Suppressor macrophage (primary cell): ENCODE results near the gene TLDC2.
"Not testable (repeated sequence)": the region's sequence is repeated elsewhere in the genome, so short reads cannot be mapped to it uniquely, and the experiment has no call there.

Source experiments
- DNase-seq, 4 experiments: peaks; one replicate each; pipeline ENCODE4 v3.0.0-alpha.2; 2020 to 2022

TLDC2 gene

DNA sequence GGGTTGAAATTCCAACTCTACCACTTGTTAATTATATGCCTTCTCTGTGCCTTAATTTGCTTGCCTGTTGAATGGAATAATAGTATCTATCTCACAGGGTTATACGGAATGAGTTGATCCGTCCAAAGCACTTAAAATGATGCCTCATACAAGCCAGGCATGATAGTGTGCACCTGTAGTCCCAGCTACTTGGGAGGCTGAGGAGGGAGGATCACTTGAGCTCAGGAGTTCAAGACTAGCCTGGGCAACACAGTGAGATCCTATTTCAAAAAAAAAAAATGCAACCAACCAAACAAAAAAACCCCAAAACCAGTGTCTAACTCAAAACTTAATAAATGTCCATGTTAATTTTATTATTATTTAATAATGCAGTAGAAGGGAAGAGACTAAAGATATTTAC is 40.3 kb downstream of the TLDC2 start:
- no peak for DNase-seq

DNA sequence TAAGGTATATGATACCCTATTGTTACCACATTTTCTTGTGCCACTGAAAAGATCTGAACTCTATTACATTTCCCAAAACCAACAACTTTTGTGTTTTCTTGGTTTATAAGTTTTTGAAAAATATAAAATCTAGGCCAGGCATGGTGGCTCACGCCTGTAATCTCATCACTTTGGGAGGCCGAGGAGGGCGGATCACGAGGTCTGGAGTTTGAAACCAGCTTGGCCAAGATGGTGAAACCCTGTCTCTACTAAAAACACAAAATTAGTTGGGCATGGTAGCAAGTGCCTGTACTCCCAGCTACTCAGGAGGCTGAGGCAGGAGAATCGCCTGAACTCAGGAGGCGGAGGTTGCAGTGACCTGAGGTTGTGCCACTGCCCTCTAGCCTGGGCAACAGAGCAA is 41.3 kb downstream of the TLDC2 start:
- DNase-seq, result no peak

DNA sequence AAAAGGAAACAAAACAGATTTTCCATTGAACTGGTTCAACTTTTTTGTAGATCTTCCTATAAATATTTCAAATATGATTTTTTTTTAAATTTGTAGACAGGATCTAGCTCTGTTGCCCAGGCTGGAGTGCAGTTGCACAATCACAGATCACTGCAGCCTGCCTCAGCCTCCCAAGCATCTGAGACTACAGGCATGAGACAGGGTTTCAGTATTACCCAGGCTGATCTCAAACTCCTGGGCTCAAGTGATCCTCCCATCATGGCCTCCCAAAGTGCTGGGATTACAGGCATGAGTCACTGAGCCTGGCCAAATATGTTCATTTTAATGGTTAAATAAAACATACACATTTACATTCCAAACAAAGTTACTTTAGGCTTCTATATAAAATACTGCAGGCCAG is 42.0 kb downstream of the TLDC2 start:
- DNase-seq, result peak in 1 of 4 experiments; percentile 17

DNA sequence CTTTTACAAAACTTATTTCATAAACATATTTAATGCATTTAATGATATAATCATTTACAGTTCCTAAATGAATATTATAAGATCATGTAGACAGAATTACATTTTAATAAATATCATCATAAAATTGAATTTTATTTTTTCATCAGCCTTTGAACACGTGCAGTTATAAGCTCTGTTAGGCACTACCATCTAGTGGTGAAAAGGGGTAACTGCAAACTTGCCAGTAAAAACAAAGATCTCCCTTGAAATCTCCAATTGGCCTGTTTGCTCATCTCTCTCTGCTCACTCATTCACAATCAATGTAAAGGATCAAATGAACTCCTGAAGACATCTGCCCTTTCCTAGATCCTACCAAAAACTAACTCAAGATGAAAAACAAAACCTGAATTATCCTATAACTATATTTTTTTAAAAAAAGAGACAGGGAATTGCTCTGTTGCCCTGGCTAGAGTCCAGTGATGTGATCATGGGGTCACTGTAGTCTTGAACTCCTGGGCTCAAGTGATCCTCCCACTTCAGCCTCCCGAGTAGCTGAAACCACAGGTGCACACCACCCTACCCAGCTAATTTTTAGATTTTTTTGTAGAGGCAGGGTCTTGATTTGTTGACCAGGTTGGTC is 43.9 kb downstream of the TLDC2 start:
- DNase-seq, result peak; percentile 54 to 76 (median 68)

DNA sequence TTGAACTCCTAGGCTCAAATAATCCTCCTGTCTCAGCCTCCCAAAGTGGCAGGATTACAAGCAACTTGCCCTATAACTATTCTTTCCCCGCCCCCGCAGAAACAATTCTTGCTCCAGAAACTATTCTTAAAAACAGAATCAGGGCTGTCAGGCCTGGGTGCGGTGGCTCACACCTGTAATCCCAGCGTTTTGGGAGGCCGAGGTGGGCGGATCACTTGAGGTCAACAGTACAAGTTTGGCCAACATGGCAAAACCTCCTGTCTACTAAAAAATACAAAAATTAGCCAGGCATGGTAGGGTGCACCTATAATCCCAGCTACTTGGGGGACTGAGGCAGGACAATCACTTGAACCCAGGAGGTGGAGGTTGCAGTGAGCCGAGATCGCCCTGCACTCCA is 44.4 kb downstream of the TLDC2 start:
- no peak for DNase-seq

DNA sequence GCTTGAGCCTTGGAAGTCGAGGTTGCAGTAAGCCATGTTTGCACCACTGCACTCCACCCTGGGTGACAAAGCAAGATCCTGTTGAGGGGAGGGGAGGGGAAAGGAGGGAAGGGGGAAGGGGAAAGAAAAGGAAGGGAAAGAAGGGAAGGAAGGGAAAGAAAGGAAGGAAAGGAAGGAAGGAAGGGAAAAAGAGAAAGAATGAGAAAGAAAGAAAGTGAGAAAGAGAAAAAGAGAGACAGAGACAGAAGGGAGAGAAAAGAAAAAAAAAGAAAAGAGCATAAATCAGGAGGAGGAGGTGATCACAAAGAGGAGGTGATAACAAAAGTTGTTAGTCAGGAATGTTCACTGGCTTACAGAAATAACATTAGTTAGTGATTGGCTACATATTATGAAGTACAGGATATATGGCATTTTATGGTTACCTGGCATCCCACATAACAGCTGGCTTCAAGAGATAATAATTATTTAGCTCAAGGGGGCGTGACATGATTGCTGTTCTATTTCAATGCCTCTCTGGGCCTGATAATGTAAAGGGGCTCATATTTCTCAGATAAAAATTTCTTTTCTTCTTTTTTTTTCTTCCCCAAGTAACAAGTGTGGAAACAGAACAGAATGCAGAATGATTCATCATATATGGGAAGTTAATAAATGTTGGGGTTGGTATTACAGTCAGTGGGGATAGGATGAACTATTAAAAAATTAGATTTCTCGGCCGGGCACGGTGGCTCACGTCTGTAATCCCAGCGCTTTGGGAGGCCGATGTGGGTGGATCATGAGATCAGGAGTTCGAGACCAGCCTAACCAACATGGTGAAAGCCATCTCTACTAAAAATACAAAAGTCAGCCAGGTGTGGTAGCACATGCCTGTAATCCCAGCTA is 48.5 kb downstream of the TLDC2 start:
- DNase-seq, result no peak

DNA sequence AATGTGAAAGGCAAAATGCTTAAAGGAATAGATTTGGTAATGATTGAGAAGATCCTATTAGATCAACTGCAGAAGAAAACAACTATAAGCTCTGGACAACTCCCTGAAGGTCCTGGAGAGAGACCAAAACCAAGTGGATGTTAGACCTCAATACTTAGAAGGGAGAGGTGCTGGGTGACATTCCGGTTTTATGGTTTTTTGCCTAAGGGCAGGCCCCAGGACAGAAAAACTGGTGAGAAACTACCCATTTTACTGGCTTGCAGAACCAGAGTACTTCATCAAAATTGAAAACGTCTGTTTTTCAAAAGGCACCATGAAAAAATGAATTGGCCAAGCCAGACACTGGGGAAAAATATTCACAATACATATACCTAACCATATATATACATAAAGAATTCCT is 49.3 kb downstream of the TLDC2 start:
- DNase-seq, result no peak

DNA sequence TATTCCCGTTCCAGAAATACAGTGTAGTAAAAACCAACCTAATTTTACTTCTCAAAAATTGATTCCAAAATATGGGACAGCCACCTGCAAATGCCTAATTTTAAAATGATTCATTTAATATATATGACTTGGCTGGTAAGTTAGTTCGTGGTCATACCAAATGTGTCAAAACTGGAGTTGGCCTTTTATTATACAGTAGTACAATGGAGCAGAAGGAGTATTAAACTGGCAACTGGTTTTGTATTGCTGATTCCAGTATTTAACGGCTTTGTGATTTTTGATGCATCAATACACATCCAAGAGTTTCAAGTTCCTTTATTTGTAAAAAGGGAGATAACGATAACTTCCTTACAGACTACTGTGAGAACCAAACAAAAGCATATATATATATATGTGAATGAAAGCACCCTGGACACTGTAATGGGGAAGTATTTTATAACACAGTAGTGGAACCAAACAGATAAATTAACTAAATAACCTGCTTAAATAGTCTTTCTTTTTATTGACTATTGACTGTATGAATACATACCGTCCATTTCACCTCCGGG is 50.8 kb downstream of the TLDC2 start:
- DNase-seq, result peak in 1 of 4 experiments; percentile 33

DNA sequence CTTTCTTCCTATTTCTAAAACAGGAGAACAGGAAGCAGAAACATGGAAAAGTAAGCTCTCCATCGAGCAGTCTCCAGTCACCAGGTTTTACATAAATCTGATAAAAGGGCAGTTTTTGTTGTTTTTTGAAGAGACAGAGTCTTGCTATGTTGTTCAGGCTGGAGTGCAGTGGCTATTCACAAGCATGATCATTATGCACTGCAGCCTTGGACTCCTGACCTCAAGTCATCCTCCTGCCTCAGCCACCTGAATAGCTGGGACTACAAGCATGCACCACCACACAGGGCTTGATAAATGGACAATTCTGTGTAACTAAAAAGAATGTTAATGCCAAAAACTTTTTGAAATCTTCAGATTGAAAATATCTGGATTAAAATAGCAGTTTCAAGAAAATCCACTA is 51.8 kb downstream of the TLDC2 start:
- DNase-seq, result no peak

DNA sequence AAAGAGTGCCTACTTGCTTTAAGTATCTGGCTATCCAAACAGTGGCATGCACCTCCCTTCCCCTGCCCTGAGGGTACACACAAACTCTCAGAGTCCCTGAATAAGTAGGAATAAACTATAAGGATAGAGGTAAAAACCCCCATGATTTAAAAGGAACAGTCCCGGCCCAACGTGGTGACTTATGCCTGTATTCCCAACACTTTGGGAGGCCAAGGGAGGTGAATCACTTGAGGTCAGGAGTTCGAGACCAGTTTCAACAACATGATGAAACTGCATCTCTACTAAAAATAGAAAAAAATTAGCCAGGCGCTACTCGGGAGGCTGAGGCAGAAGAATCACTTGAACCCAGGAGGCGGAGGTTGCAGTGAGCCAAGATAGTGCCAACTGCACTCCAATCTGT is 53.4 kb downstream of the TLDC2 start:
- peak in 1 of 4 experiments; percentile 23 for DNase-seq

DNA sequence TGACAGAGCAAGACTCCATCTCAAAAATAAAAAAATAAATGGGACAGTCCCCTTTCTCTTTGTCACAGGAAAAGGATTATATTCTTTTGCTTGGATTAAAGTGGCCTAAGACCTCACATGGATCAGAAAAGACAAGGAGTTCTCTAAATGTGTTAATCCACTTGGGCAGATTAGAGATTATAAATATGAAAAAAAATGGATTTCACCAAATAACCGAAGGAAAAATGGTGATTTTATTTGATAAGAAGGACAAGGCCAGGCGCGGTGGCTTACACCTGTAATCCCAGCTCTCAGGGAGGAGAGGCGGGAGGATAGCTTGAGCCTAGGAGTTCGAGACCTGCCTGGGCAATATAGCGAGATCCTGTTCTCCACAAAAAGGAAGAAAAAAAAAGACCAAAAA is 53.8 kb downstream of the TLDC2 start:
- no peak for DNase-seq

DNA sequence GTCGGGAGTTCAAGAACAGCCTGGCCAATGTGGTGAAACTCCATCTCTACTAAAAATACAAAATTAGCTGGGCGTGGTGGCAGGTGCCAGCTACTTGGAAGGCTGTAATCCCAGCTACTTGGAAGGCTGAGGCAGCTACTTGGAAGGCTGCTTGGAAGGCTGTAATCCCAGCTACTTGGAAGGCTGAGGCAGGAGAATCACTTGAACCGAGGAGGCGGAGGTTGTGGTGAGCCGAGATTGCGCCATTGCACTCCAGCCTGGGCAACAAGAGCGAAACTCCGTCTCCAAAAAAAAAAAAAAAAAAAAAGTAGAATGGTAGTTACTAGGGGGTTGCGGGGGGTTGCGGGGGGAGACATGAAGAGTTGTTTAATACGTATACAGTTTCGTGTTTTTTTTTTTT is 56.1 kb downstream of the TLDC2 start:
- not testable (repeated sequence) for DNase-seq

DNA sequence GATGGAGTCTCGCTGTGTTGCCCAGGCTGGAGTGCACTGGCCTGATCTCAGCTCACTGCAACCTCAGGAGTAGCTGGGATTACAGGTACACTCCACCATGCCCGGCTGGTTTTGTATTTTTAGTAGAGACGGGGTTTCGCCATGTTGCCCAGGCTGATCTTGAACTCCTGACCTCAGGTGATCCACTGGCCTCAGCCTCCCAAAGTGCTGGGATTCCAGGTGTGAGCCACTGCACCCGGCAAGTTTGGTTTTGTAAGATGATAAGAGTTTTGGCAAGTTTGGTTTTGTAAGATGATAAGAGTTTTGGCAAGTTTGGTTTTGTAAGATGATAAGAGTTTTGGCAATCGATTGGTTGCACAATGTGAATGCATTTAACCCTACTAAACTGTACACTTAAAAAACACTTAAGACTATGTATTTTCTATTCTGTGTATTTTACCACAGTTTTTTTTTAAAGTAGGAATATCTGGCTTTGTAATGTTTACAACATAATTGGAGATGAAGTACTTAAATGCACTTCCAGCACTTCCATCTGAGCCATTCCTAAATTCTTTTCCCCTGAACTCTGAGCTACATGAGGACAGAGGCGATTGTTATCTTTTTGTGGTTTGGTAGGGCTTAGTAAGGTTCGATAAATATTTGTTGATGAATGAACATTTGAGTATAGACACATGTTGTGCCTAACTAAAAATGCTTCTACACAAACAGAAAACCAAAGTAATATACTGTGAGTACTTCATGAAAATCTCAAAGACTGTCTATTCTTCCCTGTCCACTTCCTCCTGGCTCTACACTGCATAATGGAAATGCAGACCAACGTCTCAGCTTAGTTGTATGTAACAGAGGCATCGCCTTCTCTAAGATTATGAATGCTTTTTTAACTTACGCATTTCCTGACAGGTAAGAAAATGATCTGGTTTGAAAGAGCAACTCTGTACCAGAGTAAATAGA is 56.8 kb downstream of the TLDC2 start:
- peak in 1 of 4 experiments; percentile 37 for DNase-seq

DNA sequence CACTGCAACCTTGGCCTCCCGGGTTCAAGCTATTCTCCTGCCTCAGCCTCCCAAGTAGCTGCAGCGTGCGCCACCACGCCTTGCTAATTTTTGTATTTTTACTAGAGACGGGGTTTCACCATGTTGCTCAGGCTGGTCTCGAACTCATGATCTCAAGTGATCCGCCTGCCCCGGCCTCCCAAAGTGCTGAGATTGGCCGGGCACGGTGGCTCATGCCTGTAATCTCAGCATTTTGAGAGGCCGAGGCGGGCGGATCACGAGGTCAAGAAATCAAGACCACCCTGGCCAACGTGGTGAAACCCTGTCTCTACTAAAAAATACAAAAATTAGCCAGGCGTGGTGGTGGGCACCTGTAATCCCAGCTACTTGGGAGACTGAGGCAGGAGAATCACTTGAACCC is 57.6 kb downstream of the TLDC2 start:
- DNase-seq, result not testable (repeated sequence)

DNA sequence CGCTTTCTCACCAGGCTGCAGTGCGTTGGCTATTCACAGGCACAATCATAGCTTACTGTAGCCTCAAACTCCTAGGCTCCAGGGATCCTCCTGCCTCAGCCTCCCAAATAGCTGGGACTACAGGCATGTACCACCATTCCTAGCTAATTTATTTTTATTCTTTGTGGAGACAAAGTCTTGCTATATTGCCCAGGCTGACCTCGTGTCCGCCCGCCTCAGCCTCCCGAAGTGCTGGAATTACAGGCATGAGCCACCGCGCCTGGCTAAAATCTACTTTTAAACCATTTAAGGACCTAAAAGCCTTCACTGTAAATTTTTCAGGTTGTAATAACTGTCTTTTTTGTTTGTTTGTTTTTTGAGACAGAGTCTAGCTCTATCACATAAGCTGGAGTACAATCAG is 60.4 kb downstream of the TLDC2 start:
- DNase-seq, result no peak

DNA sequence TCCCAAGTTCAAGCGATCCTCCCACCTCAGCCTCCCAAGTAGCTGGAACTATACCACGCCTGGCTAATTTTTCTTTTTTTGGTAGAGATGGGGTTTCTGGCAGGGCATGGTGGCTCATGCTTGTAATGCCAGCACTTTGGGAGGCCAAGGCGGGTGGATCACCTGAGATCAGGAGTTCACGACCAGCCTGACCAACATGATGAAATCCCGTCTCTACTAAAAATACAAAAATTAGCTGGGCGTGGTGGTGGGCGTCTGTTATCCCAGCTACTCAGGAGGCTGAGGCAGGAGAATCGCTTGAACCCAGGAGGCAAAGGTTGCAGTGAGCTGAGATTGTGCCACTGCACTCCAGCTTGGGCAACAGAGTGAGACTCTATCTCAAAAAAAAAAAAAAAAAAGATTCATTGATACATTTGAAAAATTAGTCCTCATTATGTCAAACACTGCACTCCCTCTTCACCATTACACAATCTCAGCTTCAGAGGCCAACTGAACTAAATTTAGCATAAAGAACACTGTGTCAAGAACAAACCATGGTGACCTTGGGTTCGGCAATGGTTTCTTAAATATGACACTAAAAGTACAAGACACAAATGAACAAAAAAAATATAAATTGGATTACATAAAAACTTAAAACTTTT is 60.9 kb downstream of the TLDC2 start:
- peak in 2 of 4 experiments; percentile 37 to 40 for DNase-seq

DNA sequence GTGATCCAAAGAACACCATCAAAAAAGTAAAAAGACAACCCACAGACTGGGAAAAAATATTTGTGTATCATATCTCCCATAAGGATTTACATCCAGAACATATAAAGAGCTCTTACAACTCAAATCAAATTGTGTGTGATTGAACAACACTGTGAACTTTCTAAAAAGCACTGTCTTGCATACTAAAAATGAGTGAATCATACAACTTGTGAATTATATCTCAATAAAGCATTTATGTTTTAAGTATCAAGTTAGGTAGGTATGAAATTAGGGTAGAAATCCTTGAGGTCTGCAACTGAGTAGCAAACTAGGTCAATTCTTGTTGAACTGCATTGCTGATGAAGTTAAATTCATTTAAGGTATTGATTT is 61.4 kb downstream of the TLDC2 start:
- DNase-seq, result no peak

DNA sequence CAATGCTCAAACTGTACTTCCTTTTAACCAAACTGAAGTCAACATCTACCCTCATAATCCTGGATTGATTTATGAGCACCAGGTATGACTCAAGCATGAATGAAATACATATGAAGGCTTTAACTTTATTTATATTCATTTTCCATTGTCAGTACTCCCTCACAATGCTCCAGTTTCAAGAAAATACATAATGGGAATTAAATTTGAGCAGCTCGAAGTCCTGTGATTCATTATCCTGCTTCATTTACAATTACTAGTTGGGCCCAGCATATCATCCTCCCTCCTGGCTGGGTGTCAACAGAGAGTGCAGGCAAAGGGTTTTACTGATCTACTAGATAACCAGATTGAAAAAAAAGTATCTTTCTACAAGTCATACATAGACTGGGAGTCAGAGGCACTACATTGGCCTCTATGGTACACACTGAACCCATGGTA is 65.5 kb downstream of the TLDC2 start:
- DNase-seq, result no peak
